Activated effector memory CD4-positive, alpha-beta T cell treated with Interleukin-2 at 50 U/mL for 16 hours (primary cell): ENCODE results near the gene FN3K.
"Not testable (repeated sequence)": the region's sequence is repeated elsewhere in the genome, so short reads cannot be mapped to it uniquely, and the experiment has no call there.

ENCODE experiments used
- DNase-seq: peaks from one replicate; pipeline ENCODE4 v3.0.0-alpha.2; 2020

Gene FN3K

DNA sequence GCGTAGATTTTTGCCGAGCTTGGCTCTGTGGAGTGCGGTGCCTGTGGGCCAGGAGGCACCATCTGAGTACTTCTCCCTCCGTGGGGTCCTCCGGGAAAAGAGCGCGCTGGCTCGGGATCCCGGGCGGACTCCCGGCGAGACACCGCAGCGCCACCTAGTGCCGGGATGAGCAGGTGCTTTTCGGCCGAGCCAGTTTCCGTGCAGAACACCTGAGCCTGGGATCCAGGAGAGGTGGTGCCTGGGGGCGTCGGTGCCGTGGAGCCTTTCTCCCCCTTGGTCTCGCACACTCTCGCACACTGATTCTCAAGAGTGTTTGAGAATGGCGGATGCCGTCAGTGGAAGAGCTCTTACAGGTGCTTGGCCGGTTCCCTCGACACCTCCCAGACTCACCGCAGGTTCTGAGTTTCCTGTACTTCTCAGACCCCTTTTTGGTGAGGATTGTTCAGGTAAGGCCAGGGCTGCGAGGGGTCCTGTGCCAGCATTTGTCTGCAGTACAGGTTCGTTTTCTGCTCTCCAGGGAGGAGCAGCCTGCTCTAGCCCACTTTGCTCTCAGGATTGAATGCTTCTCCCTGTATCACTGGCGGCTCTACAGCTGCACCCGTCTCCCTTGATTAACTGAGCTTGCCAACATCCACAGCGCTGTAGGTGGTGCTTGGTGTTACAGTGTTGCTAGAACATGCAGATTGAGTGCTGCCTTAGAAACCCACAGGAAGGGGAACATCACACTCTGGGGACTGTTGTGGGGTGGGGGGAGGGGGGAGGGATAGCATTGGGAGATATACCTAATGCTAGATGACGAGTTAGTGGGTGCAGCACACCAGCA is 39.8 kb downstream of the FN3K start:
- DNase-seq, result no peak

DNA sequence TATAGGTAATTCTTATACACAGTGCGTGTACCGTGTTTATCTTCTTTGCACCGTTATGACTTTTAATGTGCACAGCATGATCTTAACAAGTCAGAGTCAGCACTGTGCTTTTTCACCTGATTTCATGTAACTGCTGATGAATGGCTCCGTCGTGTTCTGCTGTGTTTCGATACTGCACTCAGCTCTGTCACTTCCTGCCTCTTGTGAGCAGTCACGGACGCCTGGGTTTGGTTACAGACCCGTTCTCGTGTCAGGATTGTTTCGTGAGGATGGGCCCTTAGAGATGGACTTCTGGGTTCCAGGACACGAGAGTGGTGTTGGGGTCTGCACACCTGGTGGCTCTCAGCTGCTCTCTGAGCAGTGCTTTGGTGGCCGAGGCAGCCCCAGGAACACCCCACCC is 41.0 kb downstream of the FN3K start:
- DNase-seq, result no peak

DNA sequence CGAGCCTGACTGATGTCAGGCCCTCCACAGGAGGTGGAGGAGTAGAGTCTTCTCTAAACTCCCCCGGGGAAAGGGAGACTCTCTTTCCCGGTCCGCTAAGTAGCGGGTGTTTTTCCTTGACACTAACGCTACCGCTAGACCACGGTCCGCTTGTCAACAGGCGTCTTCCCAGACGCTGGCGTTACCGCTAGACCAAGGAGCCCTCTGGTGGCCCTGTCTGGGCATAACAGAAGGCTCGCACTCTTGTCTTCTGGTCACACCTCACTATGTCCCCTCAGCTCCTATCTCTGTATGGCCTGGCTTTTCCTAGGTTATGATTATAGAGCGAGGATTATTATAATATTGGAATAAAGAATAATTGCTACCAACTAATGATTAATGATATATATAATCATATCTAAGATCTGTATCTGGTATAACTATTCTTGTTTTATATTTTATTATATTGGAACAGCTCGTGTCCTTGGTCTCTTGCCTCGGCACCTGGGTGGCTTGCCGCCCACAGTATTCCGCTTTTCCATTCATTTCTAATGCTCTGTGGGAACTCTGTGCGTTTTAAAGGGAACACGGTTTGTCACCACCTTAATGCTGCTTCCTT is 42.5 kb downstream of the FN3K start:
- DNase-seq, result not testable (repeated sequence)

DNA sequence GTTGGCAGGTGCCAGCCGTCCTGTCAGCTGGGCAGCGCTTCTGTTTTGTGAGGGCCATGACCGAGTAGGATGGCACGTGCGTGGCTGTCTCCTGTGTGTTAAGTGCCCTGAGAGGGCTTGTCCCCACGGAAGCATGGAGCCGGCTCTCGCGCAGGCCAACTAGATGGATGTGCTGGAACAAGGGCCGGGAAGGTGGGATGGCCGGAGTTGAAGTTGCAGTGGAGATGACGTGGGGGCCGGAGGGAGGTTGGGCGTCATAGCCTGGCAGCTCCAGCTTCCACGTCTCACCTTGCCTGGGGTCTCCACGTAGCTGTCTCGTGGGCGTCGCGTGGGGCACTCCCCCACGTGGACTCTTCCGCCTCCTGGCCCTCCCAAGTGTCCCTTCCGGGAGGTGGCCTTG is 44.1 kb downstream of the FN3K start:
- DNase-seq, result no peak

DNA sequence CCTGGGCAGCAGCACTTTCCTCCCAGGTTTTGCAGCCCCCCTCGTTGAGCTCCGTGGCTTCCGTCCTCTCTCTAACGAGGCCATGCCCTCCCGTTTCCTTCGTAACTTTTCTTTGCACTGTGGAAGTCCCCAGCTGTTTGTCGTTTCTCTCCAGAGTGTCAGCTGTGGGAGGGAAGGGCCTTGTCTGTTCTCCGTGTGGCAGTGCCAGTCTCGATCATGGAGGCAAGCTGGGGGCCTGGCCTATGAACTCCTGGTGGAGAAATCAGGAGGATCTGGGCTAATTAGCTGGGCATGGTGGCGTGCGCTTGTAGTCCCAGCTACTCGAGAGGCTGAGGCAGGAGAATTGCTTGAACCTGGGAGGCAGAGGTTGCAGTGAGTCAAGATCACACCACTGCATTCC is 44.8 kb downstream of the FN3K start:
- DNase-seq, result no peak

DNA sequence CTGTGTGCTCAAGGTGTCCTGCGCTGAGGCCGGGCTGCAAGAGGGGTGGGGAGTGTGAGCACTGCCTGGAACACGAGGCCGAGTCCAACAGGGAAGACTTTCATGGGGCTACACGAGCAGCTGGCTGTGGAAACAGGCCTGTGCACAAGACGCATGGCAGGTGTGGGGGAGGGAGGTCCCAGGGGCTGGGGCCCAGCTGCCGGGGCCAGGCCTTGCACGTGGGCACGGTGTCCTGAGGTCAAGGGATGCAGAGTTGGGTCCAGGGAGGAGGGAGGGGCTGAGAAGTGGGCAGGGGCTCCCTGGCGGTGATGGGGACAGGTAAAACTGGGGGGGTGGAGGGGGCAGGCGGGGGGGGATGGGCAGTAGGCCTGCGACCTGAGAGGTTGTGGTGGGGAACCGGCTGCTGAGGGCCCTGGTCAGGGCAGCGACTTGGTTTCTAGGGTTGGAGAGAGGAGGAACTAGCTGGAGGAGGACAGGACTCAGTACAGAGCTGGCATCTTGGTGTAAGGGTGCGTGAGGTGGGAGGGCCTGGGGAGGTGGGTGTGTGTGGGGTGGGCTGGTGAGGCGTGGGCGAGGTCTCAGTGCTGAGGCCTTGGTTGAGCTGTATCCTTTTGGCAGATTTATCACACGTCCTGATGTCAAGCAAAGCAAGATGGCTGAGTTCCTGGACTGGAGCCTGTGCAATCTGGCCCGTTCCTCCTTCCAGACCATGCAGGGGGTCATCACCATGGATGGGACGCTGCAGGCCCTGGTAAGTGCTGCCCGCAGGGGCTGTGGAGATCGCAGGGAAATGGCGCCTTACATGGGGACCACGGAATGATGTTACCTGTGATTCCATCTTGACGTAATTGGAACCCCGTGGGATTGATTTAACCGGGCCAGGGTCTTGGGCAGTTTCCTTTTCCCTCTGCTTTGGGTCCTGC is 45.8 kb downstream of the FN3K start:
- no peak for DNase-seq

DNA sequence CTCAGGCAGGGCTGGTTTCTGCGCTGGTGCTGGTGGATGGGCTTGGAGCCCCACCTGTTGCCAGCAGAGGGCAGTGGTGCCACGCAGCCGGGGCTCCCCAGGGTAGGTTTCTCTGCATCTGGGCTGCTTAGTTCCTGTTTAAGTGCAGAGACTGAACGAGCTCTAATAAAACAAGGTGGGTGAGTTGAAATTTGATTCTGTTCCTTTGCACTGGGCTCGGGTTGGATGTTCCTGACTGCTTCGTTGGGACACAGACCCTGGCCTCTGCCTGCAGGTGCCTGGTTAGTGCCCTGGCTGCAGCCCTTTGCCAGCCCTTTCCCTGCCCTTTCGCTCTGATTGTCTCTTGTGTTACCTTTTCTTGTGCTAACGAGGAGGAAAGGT is 46.5 kb downstream of the FN3K start:
- DNase-seq, result peak; percentile 75

DNA sequence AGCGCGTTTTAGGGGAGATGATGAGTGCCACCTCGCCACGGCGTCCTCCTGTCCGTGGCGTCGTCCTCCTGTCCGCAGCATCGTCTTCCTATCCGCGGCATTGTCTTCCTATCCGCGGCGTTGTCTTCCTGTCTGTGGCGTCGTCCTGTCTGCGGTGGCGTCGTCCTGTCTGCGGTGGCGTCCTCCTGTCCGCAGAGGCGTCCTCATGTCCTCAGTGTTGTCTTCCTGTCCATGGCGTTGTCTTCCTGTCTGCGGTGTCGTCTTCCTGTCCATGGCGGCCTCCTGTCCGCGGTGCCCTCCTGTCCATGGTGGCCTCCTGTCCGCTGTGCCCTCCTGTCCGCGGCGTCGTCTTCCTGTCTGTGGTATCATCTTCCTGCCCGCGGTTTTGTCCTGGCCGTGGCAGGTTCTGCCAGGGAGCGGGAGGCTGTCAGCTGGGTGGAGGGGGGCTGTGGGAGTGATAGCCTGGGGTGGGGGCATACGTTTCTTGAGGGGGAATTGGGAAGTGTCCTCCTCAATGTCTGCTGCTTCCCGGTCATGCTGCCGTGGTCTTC is 47.3 kb downstream of the FN3K start:
- no peak for DNase-seq

DNA sequence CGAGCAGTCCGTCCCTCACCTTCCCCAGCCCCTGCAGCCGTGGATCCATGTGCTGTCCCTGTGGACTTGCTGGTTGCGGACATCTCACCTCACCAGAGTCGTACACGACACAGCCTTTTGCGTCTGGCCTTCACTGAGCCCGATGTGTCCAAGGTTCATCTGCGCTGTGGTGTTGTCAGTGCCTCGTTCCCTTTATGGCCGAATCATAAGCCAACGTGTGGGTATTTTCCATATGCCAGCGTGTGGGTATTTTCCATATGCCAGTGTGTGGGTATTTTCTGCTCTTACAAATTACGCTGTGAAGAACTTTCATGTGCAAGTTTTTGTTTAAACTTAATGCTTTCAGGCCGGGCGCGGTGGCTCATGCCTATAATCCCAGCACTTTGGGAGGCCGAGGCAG is 48.1 kb downstream of the FN3K start:
- no peak for DNase-seq

DNA sequence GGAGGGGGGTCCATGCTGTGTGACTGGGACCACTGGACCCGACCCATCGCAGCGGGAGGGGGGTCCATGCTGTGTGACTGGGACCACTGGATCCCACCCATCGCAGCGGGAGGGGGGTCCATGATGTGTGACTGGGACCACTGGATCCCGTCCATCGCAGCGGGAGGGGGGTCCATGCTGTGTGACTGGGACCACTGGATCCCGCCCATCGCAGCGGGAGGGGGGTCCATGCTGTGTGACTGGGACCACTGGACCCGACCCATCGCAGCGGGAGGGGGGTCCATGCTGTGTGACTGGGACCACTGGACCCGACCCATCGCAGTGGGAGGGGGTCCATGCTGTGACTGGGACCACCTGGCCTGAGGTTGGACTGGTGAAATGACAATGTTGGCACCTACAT is 50.2 kb downstream of the FN3K start:
- DNase-seq, result not testable (repeated sequence)

DNA sequence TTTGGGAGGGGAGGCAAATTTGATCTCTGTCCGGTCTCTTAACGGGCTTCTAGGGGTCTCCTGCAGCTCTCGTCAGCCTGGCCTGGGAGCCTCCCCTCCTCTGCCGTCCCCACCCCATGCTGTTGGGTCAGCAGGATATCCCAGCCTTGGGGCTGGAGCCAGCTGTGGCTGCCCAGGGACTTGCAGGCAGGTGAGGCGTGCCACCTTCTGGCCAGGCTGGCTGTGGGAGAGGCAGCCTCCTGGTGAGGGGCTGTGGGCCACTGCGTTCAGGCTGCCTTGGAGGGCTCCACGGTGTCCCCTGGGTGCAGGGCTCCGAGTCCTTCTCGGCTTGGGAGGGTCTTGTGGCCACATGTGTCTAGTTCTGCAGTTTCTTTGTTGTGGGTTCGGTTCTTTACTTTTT is 51.0 kb downstream of the FN3K start:
- no peak for DNase-seq

DNA sequence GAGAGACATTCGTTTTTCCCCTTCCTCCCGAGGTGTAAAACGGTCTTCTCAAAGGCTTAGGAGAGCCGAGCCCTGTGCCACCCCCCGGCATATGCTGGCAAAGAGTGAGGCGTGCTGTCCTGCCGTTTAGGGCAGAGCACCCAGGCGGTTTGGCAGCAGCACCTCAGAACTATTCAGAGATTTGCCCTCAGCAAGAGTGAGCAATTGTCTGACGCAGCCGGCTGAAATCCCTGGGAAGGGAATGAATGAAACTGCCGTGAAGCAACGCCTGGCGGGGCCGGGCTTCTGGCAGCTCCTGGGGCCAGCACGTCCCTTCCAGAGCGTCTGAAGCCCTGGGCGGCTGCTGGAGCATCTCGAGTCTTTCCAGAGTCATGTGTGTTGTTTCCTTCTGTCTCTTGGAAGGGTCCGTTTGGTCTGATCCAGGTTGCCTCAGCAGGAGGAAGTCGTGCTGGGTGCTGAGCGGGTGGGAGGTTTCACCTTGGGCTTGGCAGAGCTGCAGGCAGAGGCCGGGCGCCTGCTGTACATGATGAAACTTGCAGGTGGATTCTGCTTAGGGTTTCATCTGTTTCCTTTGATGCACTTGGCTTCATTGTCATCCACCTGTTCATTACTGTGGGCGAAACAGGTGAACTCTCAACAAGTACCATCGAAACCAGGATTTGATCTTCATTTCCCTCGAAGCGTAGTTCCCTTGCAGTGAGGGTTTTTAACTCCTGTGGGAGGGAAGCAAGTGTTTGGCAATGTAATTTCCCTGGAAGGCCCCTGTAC is 51.9 kb downstream of the FN3K start:
- DNase-seq, result no peak

DNA sequence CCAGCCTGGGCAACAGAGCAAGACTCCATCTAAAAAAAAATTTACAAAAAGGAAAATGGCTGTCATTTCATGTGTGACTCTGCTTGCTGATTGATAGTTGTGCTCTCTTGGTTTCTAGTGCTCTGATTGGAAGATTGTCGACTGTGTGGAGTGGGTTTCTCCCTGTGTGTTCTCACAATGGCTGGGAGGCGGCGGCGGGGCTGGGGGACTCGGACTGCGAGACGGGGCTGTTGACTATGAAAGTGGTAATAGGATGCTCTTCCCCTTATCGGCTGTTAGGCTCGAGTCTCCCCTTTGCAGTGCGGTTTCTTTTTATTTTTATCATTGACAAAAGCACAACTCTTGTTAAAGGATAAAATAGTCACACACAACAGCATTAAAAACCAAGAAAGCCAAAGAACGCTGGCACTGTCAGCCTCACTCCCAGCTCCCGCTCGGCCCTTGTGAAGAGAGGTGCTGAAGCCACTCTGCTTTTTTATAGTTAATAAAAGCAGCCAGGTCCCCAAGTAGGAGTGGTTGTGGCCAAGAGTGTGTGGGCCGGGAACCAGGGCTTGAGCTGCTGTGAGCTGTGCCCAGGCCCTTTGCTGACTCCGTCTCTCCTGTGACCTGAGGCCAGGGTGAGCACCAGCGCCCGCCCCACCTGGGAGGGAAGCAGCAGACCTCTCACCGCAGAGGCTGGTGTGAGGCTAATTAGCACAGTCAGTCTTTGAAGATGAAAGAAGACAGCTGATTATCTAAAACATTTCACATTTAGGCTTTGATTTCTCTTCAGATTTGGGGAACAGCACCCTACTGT is 53.0 kb downstream of the FN3K start:
- DNase-seq, result no peak

DNA sequence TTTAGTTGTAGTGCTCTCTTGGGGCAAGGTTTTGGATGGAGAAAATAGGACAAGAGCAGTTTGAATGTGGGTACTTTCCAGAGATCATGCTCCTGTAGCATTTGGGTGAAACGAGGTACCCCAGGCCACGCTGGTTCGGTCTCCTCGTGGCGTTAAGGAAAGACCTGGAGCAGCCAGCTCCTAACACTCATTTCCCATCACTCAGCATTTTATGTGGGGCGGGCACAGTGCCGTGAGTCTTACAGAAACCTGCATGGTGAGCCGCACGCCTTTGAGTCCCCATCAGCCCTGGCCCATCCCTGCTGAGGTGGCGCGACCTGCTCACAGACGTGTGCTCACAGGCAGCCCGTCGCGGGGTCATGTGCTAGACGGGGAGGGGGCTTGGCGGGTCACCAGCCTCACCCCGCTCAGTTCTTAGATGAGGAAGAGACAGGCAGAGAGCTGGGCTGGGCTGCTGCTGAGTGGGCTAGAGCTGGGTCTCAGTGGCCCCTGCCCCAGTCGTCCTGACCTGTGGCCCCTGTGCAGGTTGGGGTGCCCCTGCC is 53.7 kb downstream of the FN3K start:
- no peak for DNase-seq

DNA sequence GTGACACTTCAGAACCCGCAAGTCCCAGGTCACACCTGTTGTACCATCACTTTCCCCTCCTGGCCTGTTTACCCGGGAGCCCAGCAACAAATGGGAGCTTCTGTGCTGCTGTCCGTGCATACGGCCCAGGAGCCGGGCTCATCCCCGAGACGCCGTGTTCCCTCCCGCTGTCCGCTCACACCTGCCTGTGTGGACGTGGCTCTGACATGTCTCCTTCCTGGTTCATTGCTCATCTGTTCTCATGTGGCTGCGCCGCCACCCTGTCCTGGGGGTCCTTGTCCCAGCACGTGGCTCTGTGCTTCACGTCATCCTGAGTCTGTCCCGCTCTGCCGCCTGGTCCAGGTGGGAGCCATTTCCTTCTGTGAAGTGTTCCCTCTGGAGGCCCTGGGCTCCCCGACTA is 54.4 kb downstream of the FN3K start:
- no peak for DNase-seq

DNA sequence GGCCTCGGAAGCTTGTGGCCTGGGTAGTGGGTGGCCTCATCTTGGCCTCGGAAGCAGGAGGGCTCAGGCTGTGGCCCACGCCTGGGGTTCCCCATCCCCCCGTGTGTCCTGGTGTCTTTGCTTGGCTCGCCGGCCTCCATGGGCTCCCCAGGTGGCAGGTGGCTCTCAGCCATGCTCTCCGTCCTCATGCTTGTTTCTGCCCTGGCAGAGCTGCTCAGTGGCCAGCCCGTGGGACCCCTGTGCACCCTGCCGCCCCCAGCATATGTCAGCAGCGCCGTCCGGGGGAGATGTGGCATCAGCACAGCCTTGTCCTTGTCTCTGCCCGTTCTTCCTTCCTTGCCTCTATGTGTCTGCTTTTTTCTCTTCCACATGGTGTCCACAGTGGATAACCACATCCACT is 55.0 kb downstream of the FN3K start:
- no peak for DNase-seq

DNA sequence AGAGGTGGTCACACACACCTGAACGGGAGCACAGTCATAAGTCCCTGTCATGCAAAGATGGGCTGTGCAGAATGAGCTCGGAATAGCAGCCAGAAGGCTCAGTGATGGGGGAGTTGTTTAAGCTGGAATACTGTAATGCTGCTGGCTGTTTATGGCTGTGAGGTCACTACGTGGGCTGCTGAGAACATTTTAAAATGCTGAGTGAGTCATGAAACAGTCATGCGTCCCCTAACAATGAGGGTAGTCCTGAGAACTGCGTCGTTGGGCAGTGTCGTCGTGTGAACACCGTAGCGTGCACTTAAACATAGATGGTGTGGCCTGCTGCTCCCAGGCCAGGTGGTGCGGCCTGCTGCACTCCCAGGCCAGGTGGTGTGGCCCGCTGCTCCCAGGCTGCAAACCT is 56.1 kb downstream of the FN3K start:
- DNase-seq, result no peak

DNA sequence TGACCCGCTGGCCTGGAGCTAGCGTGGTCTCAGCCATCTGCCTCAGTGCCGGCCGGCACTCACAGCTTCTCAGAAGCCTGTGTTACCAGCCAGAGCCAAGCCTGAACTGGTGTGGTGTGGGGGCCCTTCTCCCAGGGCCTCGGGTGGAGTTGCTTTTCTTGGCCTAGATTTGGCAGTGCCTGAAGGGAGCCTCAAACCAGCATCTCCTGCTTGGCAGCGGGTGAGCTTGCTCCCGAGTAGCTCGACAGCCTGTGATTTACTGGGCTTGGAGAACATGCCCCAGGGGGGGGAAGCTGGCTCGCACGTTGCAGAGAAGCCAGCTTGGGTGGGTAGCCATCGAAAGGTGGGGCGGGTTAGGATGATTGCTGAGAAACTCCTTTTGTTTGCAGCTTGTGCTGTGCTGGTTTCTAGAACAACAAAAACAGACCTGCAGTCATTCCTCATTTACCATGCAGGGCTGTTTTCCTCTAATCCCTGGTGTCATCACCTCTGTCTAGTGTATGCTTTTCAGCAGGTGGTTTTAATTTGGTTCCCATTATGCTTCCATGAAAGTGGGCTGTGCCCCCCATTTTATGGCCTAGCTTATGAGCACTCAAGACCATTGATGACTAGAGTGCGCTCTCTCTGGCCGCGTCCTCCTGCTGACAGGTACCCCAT is 58.7 kb downstream of the FN3K start:
- DNase-seq, result no peak

DNA sequence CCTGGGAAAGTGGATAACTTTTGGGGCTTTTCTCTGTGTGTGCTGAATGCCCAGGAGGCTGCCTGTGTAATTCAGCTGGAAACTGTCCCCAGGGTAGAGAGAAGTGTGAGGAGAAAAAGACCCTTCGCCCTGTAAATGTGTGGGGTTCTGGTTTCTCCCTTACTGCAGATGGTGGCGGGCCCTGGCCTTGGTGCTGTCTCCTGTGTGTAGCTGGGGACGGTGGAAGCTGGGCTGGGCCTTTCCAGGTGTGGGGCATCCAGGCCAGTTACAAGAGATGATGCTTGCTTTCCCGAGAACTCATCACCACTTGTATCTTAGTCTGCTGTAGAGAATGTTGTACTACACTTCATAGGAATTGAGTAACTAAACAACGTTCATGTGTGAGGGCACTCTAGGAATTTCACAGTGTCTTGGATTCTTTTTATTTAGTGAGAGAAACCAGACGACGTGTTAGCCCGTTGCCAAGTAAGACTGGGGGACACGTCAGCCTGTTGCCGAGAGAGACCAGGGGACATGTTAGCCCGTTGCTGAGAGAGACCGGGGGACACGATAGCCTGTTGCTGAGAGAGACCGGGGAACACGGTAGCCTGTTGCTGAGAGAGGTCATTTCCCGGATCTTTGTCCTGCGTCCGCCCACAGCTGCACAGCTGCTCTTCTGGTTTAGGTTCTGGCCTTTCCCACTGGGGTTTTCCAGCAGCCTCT is 59.5 kb downstream of the FN3K start:
- no peak for DNase-seq

DNA sequence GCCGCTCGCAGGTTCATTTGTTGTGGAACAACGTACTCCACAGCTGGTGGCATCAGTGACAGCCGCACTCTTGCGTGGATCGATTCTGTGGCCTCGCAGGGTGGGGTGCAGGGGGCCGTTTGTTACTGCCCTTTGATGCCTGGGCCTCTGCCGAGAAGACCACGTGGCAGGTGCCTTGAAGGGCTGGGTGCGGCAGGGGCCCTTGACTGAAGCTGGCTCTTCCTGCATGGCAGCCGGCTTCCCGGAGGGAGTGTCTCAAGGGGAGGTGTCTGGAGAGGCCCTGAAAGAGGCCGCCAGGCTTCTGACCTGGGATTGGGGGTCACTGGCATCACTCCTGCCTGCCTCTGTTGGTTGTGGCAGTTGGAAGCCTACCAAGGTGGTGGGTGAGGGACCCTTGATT is 60.2 kb downstream of the FN3K start:
- no peak for DNase-seq
